PC-9 (cell line): ENCODE results near the gene NFATC4. TPM values are rescaled to one million over a fixed set of nuclear protein-coding genes. Genes with fewer than 3 reads are reported as not detected.
"Not testable (repeated sequence)": the region's sequence is repeated elsewhere in the genome, so short reads cannot be mapped to it uniquely, and the experiment has no call there.

Experiments
- BruUV-seq: library from RNA; stranded (reverse); fragments of 400-500 nt; replicated peaks from 2 replicates; lab custom pipeline; 2021; lab: Mats Ljungman, UMichigan
- CTCF ChIA-PET: fragments of 300-600 bp; sonication (Branson Sonifier 250); formaldehyde crosslinking; loops from one replicate; lab custom pipeline; 2022; ENCODE audit warnings: antibody characterized with exemption; lab: Charles Lee
- POLR2A ChIA-PET: fragments of 300-600 bp; sonication (Branson Sonifier 250); formaldehyde crosslinking; loops from one replicate; lab custom pipeline; 2022; ENCODE audit warnings: antibody characterized with exemption; ENCODE audit not compliant: unreplicated experiment; lab: Charles Lee
- DNase-seq, 2 experiments: peaks; one replicate each; pipeline versions ENCODE4 v3.0.0 to v3.0.0-alpha.2; 2015 to 2022; ENCODE audit warnings: mixed read lengths in 1 of 2
- H2AFZ ChIP-seq: fragments of 200-600 bp; sonication (generic); 2 replicates; pipeline ENCODE4 v1.8.1; 2017; ENCODE audit warnings: antibody characterized with exemption
- H3F3A ChIP-seq: fragments of 200-600 bp; sonication (generic); 2 replicates; pipeline ENCODE4 v1.8.1; 2017; ENCODE audit warnings: antibody characterized with exemption, mild to moderate bottlenecking, low read depth; ENCODE audit not compliant: insufficient read depth
- H3K27ac ChIP-seq: fragments of 200-600 bp; sonication (generic); 2 replicates; pipeline ENCODE4 v1.6.1; 2016; ENCODE audit warnings: mixed run types
- H3K27me3 ChIP-seq: fragments of 200-600 bp; sonication (generic); 2 replicates; pipeline ENCODE4 v1.6.1; 2016; ENCODE audit warnings: low read depth, mixed run types; ENCODE audit not compliant: insufficient read depth
- H3K36me3 ChIP-seq: fragments of 200-600 bp; sonication (generic); 2 replicates; pipeline ENCODE4 v1.6.1; 2016; ENCODE audit warnings: low read depth, mixed run types
- H3K4me1 ChIP-seq: fragments of 200-600 bp; sonication (generic); replicated peaks from 2 replicates; pipeline ENCODE4 v1.6.1; 2016; ENCODE audit warnings: mixed run types; ENCODE audit not compliant: insufficient read depth
- H3K4me2 ChIP-seq: fragments of 200-600 bp; sonication (generic); 2 replicates; pipeline ENCODE4 v1.6.1; 2017; ENCODE audit warnings: mixed run types
- H3K4me3 ChIP-seq: fragments of 200-600 bp; sonication (generic); 2 replicates; pipeline ENCODE4 v1.6.1; 2016; ENCODE audit warnings: mixed run types
- H3K79me2 ChIP-seq: fragments of 200-600 bp; sonication (generic); 2 replicates; pipeline ENCODE4 v1.6.1; 2017; ENCODE audit warnings: low read depth, mixed run types
- H3K9me2 ChIP-seq: fragments of 200-600 bp; sonication (generic); 2 replicates; pipeline ENCODE4 v1.8.1; 2017; ENCODE audit warnings: mild to moderate bottlenecking; ENCODE audit not compliant: insufficient read depth
- H3K9me3 ChIP-seq: fragments of 200-600 bp; sonication (generic); 2 replicates; pipeline ENCODE4 v1.8.1; 2016; ENCODE audit warnings: low read depth; ENCODE audit not compliant: insufficient read depth
- H4K20me1 ChIP-seq: fragments of 200-600 bp; sonication (generic); 2 replicates; pipeline ENCODE4 v1.8.1; 2017; ENCODE audit not compliant: insufficient read depth
- CTCF ChIP-seq: fragments of 200-600 bp; sonication (generic); conservative IDR thresholded peaks from 2 replicates; pipeline ENCODE4 v1.6.1; 2017; ENCODE audit warnings: mixed run types, antibody characterized with exemption, mild to moderate bottlenecking, moderate library complexity
- EZH2 ChIP-seq: fragments of 200-600 bp; sonication (generic); IDR thresholded peaks from 2 replicates; pipeline ENCODE4 v1.8.0; 2017; ENCODE audit warnings: antibody characterized with exemption, low read depth
- intact Hi-C: fragments of 100-400 bp; cut with micrococcal nuclease; formaldehyde crosslinking; loops from one replicate; pipeline ENCODE4 v1.10.0; 2022; ENCODE audit not compliant: unreplicated experiment
- total RNA-seq: library from RNA; stranded (reverse); gene quantifications from 2 replicates; pipeline ENCODE4 v1.2.3, GENCODE V29; 2021

NFATC4 gene
- total RNA-seq, 1 experiment from 2014 or later = 48.3 TPM

DNA sequence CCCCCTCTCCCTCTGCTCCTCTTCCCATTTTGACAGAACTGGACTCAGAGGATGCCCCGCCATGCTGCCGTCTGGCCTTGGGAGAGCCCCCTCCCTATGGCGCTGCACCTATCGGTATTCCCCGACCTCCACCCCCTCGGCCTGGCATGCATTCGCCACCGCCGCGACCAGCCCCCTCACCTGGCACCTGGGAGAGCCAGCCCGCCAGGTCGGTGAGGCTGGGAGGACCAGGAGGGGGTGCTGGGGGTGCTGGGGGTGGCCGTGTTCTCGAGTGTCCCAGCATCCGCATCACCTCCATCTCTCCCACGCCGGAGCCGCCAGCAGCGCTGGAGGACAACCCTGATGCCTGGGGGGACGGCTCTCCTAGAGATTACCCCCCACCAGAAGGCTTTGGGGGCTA is 1.5 kb downstream of the NFATC4 start:
- TF ChIP-seq CTCF (no peak), EZH2 (no peak)
- intact Hi-C loops = no loop called here

DNA sequence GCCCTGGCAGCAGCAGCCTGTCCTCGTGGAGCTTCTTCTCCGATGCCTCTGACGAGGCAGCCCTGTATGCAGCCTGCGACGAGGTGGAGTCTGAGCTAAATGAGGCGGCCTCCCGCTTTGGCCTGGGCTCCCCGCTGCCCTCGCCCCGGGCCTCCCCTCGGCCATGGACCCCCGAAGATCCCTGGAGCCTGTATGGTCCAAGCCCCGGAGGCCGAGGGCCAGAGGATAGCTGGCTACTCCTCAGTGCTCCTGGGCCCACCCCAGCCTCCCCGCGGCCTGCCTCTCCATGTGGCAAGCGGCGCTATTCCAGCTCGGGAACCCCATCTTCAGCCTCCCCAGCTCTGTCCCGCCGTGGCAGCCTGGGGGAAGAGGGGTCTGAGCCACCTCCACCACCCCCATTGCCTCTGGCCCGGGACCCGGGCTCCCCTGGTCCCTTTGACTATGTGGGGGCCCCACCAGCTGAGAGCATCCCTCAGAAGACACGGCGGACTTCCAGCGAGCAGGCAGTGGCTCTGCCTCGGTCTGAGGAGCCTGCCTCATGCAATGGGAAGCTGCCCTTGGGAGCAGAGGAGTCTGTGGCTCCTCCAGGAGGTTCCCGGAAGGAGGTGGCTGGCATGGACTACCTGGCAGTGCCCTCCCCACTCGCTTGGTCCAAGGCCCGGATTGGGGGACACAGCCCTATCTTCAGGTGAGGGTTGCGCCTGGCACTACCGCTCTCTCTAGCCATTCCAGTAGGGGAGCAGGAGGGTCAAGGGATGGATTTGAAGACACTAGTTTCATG is 2.1 kb downstream of the NFATC4 start:
- no TSS peak for BruUV-seq
- Histone ChIP-seq H3K4me1 (peaks cover 4% of the 10 kb centered on the region), H4K20me1 (no peaks in the 10 kb centered on the region), H3K36me3 (no peaks in the 10 kb centered on the region), H3F3A (peaks cover 8% of the 10 kb centered on the region; the same call in 1 of the 2 replicates), H3K9me2 (no peaks in the 10 kb centered on the region), H3K9me3 (no peaks in the 10 kb centered on the region), H2AFZ (no peak overlapping the region), H3K27me3 (no peaks in the 10 kb centered on the region), H3K4me3 (no peak overlapping the region), H3K79me2 (no peaks in the 10 kb centered on the region), H3K27ac (no peak overlapping the region), H3K4me2 (no peak overlapping the region)
- POLR2A ChIA-PET = no interaction called here
- CTCF ChIA-PET = no interaction called here
- TF ChIP-seq EZH2 = no peak
- TF ChIP-seq CTCF = no peak
- intact Hi-C loops = no loop called here
- no peak for DNase-seq

More for the DNA sequence above, 1.5 kb downstream of the NFATC4 start:
- H4K20me1 ChIP-seq = no peaks in the 10 kb centered on the region
- H3K27ac ChIP-seq = no peak overlapping the region
- ChIA-PET POLR2A (no interaction called here), CTCF (no interaction called here)
- peaks cover 7% of the 10 kb centered on the region for H3K4me1 ChIP-seq
- H3K9me3 ChIP-seq = no peaks in the 10 kb centered on the region
- H3K27me3 ChIP-seq = no peaks in the 10 kb centered on the region
- H2AFZ ChIP-seq = no peak overlapping the region
- peaks cover 10% of the 10 kb centered on the region; the same call in 1 of the 2 replicates for H3F3A ChIP-seq
- H3K79me2 ChIP-seq = no peaks in the 10 kb centered on the region
- H3K4me3 ChIP-seq = no peak overlapping the region
- no peaks in the 10 kb centered on the region for H3K9me2 ChIP-seq
- no peak overlapping the region for H3K4me2 ChIP-seq
- no peaks in the 10 kb centered on the region for H3K36me3 ChIP-seq
- no peak for DNase-seq
- BruUV-seq = no TSS peak

GRCh38 chr14:24370748-24371147 is 2.8 kb downstream of the NFATC4 start:
- Histone ChIP-seq H4K20me1 (no peaks in the 10 kb centered on the region), H2AFZ (no peak overlapping the region), H3K9me2 (no peaks in the 10 kb centered on the region), H3K4me3 (no peak overlapping the region), H3K79me2 (no peaks in the 10 kb centered on the region), H3K36me3 (no peaks in the 10 kb centered on the region), H3K27ac (no peak overlapping the region), H3F3A (0 out of 2 replicates have a peak, but pooled peaks cover 3% of the 10 kb centered on the region), H3K9me3 (no peaks in the 10 kb centered on the region), H3K4me1 (no peaks in the 10 kb centered on the region; the same call in none of the 2 replicates), H3K27me3 (no peaks in the 10 kb centered on the region), H3K4me2 (no peak overlapping the region)
- ChIA-PET CTCF (no interaction called here), POLR2A (interaction anchor here (0.6 kb wide), 1 partner anchor 21 kb away, joined by 3 read pairs; no protein-coding TSS in a partner anchor)
- no peak for TF ChIP-seq EZH2
- no peak for TF ChIP-seq CTCF
- BruUV-seq = no TSS peak
- no peak for DNase-seq
- intact Hi-C loops = no loop called here

DNA sequence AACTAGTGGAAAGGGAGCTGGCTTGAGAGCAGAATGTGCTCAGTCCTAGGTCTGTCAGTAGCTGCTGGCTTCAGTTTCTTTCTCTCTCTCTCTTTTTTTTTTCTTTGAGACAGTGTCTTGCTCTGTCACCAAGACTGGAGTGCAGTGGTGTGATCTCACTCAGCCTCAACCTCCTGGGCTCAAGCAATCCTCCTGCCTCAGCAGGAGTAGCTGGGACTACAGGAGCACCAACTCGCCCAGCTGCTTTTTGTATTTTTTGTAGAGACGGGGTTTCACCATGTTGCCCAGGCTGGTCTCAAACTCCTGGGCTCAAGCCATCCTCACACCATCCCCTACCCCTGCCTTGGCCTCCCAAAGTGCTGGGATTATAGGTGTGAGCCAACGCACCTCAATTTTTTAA is 3.6 kb downstream of the NFATC4 start:
- H3K4me3 ChIP-seq, H4K20me1 ChIP-seq, H3K9me2 ChIP-seq, H2AFZ ChIP-seq, DNase-seq, H3K27me3 ChIP-seq, H3K79me2 ChIP-seq, H3K4me1 ChIP-seq, H3F3A ChIP-seq, intact Hi-C loops, H3K36me3 ChIP-seq, BruUV-seq, H3K9me3 ChIP-seq, CTCF ChIA-PET, H3K4me2 ChIP-seq, H3K27ac ChIP-seq: not testable (repeated sequence)
- POLR2A ChIA-PET = interaction anchor here (0.6 kb wide), 1 partner anchor 20 kb away, joined by 3 read pairs; no protein-coding TSS in a partner anchor
